Uterus (tissue), 2 donors: ENCODE results near the gene PTPRE.

Experiments
- POLR2A ChIP-seq, 2 donors: fragments of 450-650 bp; IDR thresholded peaks; one replicate each; pipeline ENCODE4 v1.6.1; 2016; ENCODE audit warnings: antibody characterized with exemption in 2 of 2, mild to moderate bottlenecking in 1 of 2, moderate library complexity in 1 of 2
- TF ChIP-seq, protein P1 (sequence below), 4 experiments: fragments of 200-600 bp in 2 of 4; fragments of 450-650 bp in 2 of 4; sonication (generic) in 2 of 4; IDR thresholded peaks; one replicate each; pipeline ENCODE4 v1.5.1; 2016 to 2019; ENCODE audit warnings: antibody characterized with exemption in 4 of 4, mild to moderate bottlenecking in 2 of 4, moderate library complexity in 1 of 4

DNA sequence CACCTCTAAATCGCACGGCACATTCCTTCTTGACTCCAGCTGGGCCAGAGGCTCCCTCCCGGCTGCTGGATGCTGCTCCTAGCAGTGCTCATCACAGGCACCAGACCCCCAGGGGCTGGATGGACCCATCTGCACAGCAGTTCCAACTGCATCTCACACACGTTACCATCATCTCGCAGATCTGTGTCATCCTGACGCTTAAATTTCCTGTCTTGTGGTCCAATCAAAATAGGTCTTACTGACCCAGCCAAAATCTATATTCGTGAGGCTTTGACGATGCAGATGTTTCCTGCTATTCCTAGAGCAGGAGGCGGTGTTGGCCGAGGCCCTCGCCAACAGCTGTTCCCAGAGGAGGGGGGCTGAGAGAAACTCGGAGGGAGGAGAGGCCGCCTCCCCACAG, 111.3 kb downstream of the PTPRE start:
- TF ChIP-seq, protein P1, sequence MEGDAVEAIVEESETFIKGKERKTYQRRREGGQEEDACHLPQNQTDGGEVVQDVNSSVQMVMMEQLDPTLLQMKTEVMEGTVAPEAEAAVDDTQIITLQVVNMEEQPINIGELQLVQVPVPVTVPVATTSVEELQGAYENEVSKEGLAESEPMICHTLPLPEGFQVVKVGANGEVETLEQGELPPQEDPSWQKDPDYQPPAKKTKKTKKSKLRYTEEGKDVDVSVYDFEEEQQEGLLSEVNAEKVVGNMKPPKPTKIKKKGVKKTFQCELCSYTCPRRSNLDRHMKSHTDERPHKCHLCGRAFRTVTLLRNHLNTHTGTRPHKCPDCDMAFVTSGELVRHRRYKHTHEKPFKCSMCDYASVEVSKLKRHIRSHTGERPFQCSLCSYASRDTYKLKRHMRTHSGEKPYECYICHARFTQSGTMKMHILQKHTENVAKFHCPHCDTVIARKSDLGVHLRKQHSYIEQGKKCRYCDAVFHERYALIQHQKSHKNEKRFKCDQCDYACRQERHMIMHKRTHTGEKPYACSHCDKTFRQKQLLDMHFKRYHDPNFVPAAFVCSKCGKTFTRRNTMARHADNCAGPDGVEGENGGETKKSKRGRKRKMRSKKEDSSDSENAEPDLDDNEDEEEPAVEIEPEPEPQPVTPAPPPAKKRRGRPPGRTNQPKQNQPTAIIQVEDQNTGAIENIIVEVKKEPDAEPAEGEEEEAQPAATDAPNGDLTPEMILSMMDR (IDR thresholded peaks at IDR 0.05), result no peak
- TF ChIP-seq POLR2A (IDR thresholded peaks at IDR 0.05), result no peak
